ENCODE data around the gene BCL2.
"Not testable (repeated sequence)": the region's sequence is repeated elsewhere in the genome, so short reads cannot be mapped to it uniquely, and the experiment has no call there.

GRCh38 chr18:63235920-63236319 lies 83.6 kb downstream of the BCL2 start:
- not testable (repeated sequence) for TF ChIP-seq ARHGAP35 (IDR thresholded peaks at IDR 0.05; ENCODE audit: partially characterized antibody); CTCF (IDR thresholded peaks at IDR 0.05 in 2 of 3, conservative IDR thresholded peaks at IDR 0.05 in 1 of 3; ENCODE audit: insufficient read depth in 2 of 3, low read depth in 1 of 3, low read length in 3 of 3); RAD21 (CRISPR knock-in tag; conservative IDR thresholded peaks at IDR 0.05 in 1 of 2, IDR thresholded peaks at IDR 0.05 in 1 of 2); TAF1 (IDR thresholded peaks at IDR 0.05; ENCODE audit: control insufficient read depth, extremely low read depth, insufficient read depth, low read length, severe bottlenecking); ESRRA (IDR thresholded peaks at IDR 0.05; ENCODE audit: borderline replicate concordance, low read depth); STAT5B (CRISPR knock-in tag; IDR thresholded peaks at IDR 0.05); CHD2 (IDR thresholded peaks at IDR 0.05; ENCODE audit: low read depth, low read length); SP2 (IDR thresholded peaks at IDR 0.05; ENCODE audit: extremely low read depth, low read depth, low read length, poor library complexity, severe bottlenecking); ZNF232 (CRISPR knock-in tag; IDR thresholded peaks at IDR 0.05); ETV6 (IDR thresholded peaks at IDR 0.05; ENCODE audit: borderline replicate concordance in 1 of 2, low read depth in 2 of 2, low read length in 1 of 2); ETV6 (CRISPR knock-in tag; IDR thresholded peaks at IDR 0.05; ENCODE audit: borderline replicate concordance)

Measured in K562 (cell line).